HG03064 (cell line): ENCODE data around the gene ATG2A.

Experiments
- ATAC-seq: cut with Tn5 transposase; IDR thresholded peaks from one replicate; pipeline ENCODE4 v1.9.1; 2021; ENCODE audit warnings: low read depth; ENCODE audit not compliant: unreplicated experiment

Gene ATG2A

GRCh38 chr11:64888729-64889511 lies 28.1 kb downstream of the ATG2A start:
- ATAC-seq = no peak

- ATAC-seq = no peak
Measured at GRCh38 chr11:64888406-64888728, 28.6 kb downstream of the ATG2A start.

- ATAC-seq = peak; percentile 55
Measured at GRCh38 chr11:64887757-64888405, 29.1 kb downstream of the ATG2A start.

- ATAC-seq = no peak
Measured at GRCh38 chr11:64887234-64887756, 29.7 kb downstream of the ATG2A start.

- no peak for ATAC-seq
Measured at GRCh38 chr11:64885367-64886286, 31.4 kb downstream of the ATG2A start.

- ATAC-seq = no peak
Measured at GRCh38 chr11:64884019-64884418, 33.0 kb downstream of the ATG2A start.

GRCh38 chr11:64883575-64883974 lies 33.4 kb downstream of the ATG2A start:
- no peak for ATAC-seq

- no peak for ATAC-seq
Measured at GRCh38 chr11:64882243-64882642, 34.8 kb downstream of the ATG2A start.

- ATAC-seq = no peak
Measured at GRCh38 chr11:64881476-64881875, 35.5 kb downstream of the ATG2A start.

GRCh38 chr11:64880240-64881001 lies 36.6 kb downstream of the ATG2A start:
- no peak for ATAC-seq

GRCh38 chr11:64879244-64879900 lies 37.6 kb downstream of the ATG2A start:
- peak; percentile 1 for ATAC-seq

- peak; percentile 52 for ATAC-seq
Measured at GRCh38 chr11:64878494-64879243, 38.3 kb downstream of the ATG2A start, which contains the start of gene EHD1. Gene EHD1, minus strand, starts transcription at chr11:64878621. Its CDS starts 157 bp downstream, at chr11:64878464.

GRCh38 chr11:64878223-64878493 lies 38.9 kb downstream of the ATG2A start:
- no peak for ATAC-seq

GRCh38 chr11:64877390-64878222 lies 39.4 kb downstream of the ATG2A start:
- ATAC-seq = no peak

- ATAC-seq = no peak
Measured at GRCh38 chr11:64876835-64877341, 40.1 kb downstream of the ATG2A start.

- ATAC-seq = no peak
Measured at GRCh38 chr11:64876229-64876750, 40.7 kb downstream of the ATG2A start.

- no peak for ATAC-seq
Measured at GRCh38 chr11:64875369-64876228, 41.4 kb downstream of the ATG2A start.
